Liver (tissue), 3 donors: Measurements from ENCODE around the gene FARP1.

Source experiments
- TAF1 ChIP-seq: conservative IDR thresholded peaks from 2 replicates; pipeline ENCODE4 v1.6.1; 2016; ENCODE audit warnings: antibody characterized with exemption, mild to moderate bottlenecking
- TF ChIP-seq, protein P1 (sequence below): fragments of 150-350 bp; IDR thresholded peaks from 2 replicates; pipeline ENCODE4 v1.5.1; 2017; ENCODE audit warnings: improper control_type of control experiment, low read depth, low read length; ENCODE audit not compliant: missing input control
- TF ChIP-seq, protein P2 (sequence below): IDR thresholded peaks from 2 replicates; pipeline ENCODE4 v1.6.1; 2016; ENCODE audit warnings: antibody characterized with exemption, mild to moderate bottlenecking
- TF ChIP-seq, protein P3 (sequence below): IDR thresholded peaks from 2 replicates; pipeline ENCODE4 v1.6.1; 2016; ENCODE audit warnings: antibody characterized with exemption
- donor health status: healthy.
- donor health status: healthy.

DNA sequence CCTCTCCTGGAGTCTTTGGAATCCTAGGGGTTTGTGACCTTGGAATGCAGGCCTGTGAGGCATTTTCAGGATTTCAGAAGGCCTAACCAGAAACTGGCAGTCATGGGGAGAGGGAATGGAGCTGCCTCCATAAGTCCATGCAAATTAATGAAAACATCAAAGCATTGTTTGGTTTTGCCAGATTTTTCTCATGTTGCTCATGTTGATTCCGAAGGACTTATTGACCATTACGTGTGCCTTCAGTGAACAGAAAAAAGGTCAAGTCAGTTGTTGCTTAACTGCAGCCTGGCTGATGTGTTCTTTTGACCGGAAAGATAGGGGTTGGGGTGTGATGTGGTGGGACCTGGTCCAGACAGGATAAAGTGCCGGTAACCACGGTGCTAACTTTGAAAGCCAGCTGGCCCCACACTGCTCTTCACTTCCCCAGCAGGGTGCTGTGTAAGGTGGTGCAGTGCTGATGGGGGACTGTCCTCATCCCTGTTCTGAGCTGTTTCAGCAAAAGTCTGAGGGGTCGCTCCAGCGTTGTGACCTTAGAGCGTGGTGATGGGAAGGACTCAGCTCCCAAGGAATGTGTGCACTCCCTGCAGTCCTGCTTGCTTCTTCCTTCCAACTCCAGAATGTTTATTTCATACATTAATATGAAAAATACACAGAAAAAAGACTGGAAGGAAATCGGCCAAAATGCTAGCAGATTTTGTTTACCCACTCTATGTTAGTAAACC is 30.7 kb downstream of the FARP1 start:
- TF ChIP-seq, protein P1, sequence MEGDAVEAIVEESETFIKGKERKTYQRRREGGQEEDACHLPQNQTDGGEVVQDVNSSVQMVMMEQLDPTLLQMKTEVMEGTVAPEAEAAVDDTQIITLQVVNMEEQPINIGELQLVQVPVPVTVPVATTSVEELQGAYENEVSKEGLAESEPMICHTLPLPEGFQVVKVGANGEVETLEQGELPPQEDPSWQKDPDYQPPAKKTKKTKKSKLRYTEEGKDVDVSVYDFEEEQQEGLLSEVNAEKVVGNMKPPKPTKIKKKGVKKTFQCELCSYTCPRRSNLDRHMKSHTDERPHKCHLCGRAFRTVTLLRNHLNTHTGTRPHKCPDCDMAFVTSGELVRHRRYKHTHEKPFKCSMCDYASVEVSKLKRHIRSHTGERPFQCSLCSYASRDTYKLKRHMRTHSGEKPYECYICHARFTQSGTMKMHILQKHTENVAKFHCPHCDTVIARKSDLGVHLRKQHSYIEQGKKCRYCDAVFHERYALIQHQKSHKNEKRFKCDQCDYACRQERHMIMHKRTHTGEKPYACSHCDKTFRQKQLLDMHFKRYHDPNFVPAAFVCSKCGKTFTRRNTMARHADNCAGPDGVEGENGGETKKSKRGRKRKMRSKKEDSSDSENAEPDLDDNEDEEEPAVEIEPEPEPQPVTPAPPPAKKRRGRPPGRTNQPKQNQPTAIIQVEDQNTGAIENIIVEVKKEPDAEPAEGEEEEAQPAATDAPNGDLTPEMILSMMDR, result no peak
- no peak for TF ChIP-seq TAF1
- TF ChIP-seq, protein P2, sequence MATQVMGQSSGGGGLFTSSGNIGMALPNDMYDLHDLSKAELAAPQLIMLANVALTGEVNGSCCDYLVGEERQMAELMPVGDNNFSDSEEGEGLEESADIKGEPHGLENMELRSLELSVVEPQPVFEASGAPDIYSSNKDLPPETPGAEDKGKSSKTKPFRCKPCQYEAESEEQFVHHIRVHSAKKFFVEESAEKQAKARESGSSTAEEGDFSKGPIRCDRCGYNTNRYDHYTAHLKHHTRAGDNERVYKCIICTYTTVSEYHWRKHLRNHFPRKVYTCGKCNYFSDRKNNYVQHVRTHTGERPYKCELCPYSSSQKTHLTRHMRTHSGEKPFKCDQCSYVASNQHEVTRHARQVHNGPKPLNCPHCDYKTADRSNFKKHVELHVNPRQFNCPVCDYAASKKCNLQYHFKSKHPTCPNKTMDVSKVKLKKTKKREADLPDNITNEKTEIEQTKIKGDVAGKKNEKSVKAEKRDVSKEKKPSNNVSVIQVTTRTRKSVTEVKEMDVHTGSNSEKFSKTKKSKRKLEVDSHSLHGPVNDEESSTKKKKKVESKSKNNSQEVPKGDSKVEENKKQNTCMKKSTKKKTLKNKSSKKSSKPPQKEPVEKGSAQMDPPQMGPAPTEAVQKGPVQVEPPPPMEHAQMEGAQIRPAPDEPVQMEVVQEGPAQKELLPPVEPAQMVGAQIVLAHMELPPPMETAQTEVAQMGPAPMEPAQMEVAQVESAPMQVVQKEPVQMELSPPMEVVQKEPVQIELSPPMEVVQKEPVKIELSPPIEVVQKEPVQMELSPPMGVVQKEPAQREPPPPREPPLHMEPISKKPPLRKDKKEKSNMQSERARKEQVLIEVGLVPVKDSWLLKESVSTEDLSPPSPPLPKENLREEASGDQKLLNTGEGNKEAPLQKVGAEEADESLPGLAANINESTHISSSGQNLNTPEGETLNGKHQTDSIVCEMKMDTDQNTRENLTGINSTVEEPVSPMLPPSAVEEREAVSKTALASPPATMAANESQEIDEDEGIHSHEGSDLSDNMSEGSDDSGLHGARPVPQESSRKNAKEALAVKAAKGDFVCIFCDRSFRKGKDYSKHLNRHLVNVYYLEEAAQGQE, result no peak
- TF ChIP-seq, protein P3, sequence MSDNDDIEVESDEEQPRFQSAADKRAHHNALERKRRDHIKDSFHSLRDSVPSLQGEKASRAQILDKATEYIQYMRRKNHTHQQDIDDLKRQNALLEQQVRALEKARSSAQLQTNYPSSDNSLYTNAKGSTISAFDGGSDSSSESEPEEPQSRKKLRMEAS, result peak; percentile 86
